HL-60 (cell line): Measurements from ENCODE around the gene GRK5.
A peak's percentile ranks its signal among the peaks of the same experiment; 100 is the strongest.

Experiments used
- DNase-seq, 2 experiments: peaks; one replicate each; pipeline ENCODE4 v3.0.0-alpha.2; 2010 to 2020; ENCODE audit warnings: low read depth in 1 of 2, low spot score in 1 of 2
- H3K27ac ChIP-seq: fragments of 250-450 bp; sonication (Bioruptor Pico); replicated peaks from 2 replicates; pipeline ENCODE4 v1.5.1; 2020; ENCODE audit warnings: mild to moderate bottlenecking, moderate library complexity
- H3K27me3 ChIP-seq: fragments of 250-450 bp; sonication (Bioruptor Pico); 2 replicates; pipeline ENCODE4 v1.5.1; 2021; ENCODE audit warnings: mild to moderate bottlenecking, moderate library complexity; ENCODE audit not compliant: insufficient read depth, poor library complexity, severe bottlenecking
- H3K4me3 ChIP-seq: replicated peaks from 2 replicates; pipeline ENCODE4 v1.5.1; 2011; ENCODE audit warnings: mild to moderate bottlenecking, control low read depth, low read length; ENCODE audit not compliant: insufficient read depth
- GABPA ChIP-seq: IDR thresholded peaks from 2 replicates; pipeline ENCODE4 v1.6.1; 2012; ENCODE audit warnings: low read depth
- POLR2AphosphoS5 ChIP-seq: IDR thresholded peaks from 2 replicates; pipeline ENCODE4 v1.6.1; 2012; ENCODE audit warnings: low read depth
- SPI1 ChIP-seq: IDR thresholded peaks from 2 replicates; pipeline ENCODE4 v1.6.1; 2012; ENCODE audit warnings: low read depth, mild to moderate bottlenecking, borderline replicate concordance
- TF ChIP-seq, protein P1 (sequence below): IDR thresholded peaks from one replicate; pipeline ENCODE4 v1.5.1; 2011; ENCODE audit warnings: low read length, control low read depth, inconsistent platforms; ENCODE audit not compliant: insufficient read depth
- TF ChIP-seq, protein P2 (sequence below): IDR thresholded peaks from 2 replicates; pipeline ENCODE4 v1.6.1; 2012; ENCODE audit warnings: low read depth; ENCODE audit not compliant: insufficient replicate concordance

GRK5 gene

GRCh38 chr10:119401671-119402395, 194.5 kb downstream of the GRK5 start:
- Histone ChIP-seq H3K27me3 (no peaks in the 10 kb centered on the region), H3K27ac (no peak overlapping the region), H3K4me3 (no peak overlapping the region)
- DNase-seq, result no peak
- TF ChIP-seq POLR2AphosphoS5 (no peak), SPI1 (no peak), GABPA (no peak)
- TF ChIP-seq, protein P1, sequence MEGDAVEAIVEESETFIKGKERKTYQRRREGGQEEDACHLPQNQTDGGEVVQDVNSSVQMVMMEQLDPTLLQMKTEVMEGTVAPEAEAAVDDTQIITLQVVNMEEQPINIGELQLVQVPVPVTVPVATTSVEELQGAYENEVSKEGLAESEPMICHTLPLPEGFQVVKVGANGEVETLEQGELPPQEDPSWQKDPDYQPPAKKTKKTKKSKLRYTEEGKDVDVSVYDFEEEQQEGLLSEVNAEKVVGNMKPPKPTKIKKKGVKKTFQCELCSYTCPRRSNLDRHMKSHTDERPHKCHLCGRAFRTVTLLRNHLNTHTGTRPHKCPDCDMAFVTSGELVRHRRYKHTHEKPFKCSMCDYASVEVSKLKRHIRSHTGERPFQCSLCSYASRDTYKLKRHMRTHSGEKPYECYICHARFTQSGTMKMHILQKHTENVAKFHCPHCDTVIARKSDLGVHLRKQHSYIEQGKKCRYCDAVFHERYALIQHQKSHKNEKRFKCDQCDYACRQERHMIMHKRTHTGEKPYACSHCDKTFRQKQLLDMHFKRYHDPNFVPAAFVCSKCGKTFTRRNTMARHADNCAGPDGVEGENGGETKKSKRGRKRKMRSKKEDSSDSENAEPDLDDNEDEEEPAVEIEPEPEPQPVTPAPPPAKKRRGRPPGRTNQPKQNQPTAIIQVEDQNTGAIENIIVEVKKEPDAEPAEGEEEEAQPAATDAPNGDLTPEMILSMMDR, result no peak
- TF ChIP-seq, protein P2, sequence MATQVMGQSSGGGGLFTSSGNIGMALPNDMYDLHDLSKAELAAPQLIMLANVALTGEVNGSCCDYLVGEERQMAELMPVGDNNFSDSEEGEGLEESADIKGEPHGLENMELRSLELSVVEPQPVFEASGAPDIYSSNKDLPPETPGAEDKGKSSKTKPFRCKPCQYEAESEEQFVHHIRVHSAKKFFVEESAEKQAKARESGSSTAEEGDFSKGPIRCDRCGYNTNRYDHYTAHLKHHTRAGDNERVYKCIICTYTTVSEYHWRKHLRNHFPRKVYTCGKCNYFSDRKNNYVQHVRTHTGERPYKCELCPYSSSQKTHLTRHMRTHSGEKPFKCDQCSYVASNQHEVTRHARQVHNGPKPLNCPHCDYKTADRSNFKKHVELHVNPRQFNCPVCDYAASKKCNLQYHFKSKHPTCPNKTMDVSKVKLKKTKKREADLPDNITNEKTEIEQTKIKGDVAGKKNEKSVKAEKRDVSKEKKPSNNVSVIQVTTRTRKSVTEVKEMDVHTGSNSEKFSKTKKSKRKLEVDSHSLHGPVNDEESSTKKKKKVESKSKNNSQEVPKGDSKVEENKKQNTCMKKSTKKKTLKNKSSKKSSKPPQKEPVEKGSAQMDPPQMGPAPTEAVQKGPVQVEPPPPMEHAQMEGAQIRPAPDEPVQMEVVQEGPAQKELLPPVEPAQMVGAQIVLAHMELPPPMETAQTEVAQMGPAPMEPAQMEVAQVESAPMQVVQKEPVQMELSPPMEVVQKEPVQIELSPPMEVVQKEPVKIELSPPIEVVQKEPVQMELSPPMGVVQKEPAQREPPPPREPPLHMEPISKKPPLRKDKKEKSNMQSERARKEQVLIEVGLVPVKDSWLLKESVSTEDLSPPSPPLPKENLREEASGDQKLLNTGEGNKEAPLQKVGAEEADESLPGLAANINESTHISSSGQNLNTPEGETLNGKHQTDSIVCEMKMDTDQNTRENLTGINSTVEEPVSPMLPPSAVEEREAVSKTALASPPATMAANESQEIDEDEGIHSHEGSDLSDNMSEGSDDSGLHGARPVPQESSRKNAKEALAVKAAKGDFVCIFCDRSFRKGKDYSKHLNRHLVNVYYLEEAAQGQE, result no peak

DNA sequence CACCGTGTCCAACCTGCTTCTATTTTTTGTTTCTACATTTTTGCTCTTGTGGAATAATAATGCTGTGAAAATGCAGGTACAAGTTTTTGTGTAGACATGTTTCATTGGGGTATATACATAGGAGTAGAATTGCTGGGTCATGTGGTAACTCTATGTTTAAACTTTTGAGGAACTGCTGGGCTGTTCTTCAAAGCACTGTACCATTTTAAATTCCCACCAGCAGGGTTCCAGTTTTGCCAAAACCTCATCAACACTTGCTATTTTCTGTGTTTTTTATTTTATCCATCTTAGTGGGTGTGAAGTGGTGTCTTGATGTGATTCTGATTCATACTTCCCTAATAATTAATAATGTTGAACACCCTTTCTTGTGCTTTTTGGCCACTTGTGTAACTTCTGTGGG, 196.6 kb downstream of the GRK5 start:
- H3K27ac ChIP-seq, result no peak overlapping the region
- H3K27me3 ChIP-seq, result no peaks in the 10 kb centered on the region
- TF ChIP-seq, protein P2, result no peak
- TF ChIP-seq GABPA, result no peak
- TF ChIP-seq POLR2AphosphoS5, result no peak
- TF ChIP-seq SPI1, result peak; percentile 79; the same call in 1 of the 2 replicates
- TF ChIP-seq, protein P1, result no peak
- H3K4me3 ChIP-seq, result no peak overlapping the region
- no peak for DNase-seq

GRCh38 chr10:119404719-119405519, 197.5 kb downstream of the GRK5 start:
- TF ChIP-seq, protein P2, result no peak
- TF ChIP-seq, protein P1, result no peak
- TF ChIP-seq SPI1 (no peak), GABPA (no peak), POLR2AphosphoS5 (no peak)
- peak in 1 of 2 experiments; percentile 66 for DNase-seq
- Histone ChIP-seq H3K27ac (peak overlapping the region; percentile 56), H3K4me3 (no peak overlapping the region), H3K27me3 (no peaks in the 10 kb centered on the region)
